Measurements from ENCODE around the gene OR2AG1. TPM values are rescaled to one million over a fixed set of nuclear protein-coding genes. Genes with fewer than 3 reads are reported as not detected.

The OR2AG1 gene
- total and polyA plus RNA-seq, 10 donors = 0.20 to 0.26 TPM; not detected in 8

DNA sequence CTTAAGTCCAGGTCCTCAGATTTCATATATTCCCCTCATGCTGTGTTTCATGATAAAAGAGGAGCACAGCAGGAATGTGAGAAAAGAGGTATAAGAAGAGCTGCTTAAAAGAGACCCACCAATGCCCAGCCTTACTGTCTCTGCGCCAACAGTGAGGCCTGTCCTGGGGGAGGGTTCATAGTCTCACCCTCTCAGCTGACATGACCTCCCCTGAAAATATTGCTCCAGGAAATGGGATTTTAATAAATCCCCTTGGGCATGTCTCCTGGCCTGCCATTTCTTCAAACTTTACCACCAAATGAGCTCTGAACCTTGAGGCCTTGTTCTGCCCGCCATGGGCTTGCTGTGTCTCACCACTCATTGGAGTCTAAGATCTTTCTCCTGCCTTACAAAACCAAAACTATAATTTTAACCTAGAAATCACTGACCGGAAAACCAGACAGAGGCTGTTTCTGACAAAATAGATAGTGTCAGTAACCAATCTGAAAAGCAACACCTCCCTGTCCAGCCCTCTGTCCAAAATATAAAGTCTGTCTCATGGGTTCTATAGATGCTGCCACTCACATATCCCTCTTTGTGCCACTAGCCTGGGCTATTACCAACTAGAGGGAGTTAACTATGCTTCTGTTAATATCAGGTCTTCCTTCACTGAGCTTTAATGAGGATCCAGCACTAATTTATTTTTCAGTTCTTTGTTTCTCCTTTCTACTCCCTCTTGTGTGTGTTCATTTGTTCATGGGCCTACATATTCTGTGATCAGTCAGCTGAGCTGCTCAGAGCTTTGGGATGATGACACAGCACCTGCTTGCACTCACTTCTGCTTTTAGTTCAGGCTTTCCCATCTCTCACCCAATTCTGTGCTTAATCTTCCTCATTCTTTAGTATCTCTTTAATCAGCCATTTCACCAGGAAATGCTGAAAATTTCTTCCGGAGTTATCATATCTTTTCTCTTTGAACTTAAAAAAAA is 10.6 kb upstream of the OR2AG1 start, which contains the start of gene OR2AG2:
TSS of gene OR2AG2 (minus strand) at position 51 of the 968 bp plus-strand sequence. CDS start 3,019 bp downstream, outside the sequence.
- Histone ChIP-seq H3K27ac (peak within 1 kb of the TSS in 4 of 8 donors; percentile 21 to 70 (median 60)), H3K4me1 (peaks cover 0 to 11% (median 4%) of the 10 kb centered on the region in 6 donors), H3K36me3 (no peaks in the 10 kb centered on the region), H3K9me3 (no peaks in the 10 kb centered on the region), H3K4me3 (no peak within 1 kb of the TSS), H3K27me3 (replicated peaks in 1 of 7) (no peaks in the 10 kb centered on the region)
- WGBS, 5 donors = 53 to 74% (median 54%) methylated on average over 3 to 4 of the region's 4 CpGs
- no peak for DNase-seq
- intact Hi-C loops (cut with DNase I; ENCODE audit: low total_unique reads) = no loop called here
- no peak for TF ChIP-seq POLR2AphosphoS5 (IDR thresholded peaks at IDR 0.05)
- no peak for TF ChIP-seq CTCF (IDR thresholded peaks at IDR 0.05 in 8 of 11, conservative IDR thresholded peaks at IDR 0.05 in 3 of 11)
- TF ChIP-seq POLR2A (IDR thresholded peaks at IDR 0.05) = no peak

- no peak for TF ChIP-seq POLR2A (IDR thresholded peaks at IDR 0.05)
- no peak for TF ChIP-seq CTCF (IDR thresholded peaks at IDR 0.05 in 8 of 11, conservative IDR thresholded peaks at IDR 0.05 in 3 of 11)
- H3K9me3 ChIP-seq = no peaks in the 10 kb centered on the region
- no peaks in the 10 kb centered on the region for H3K36me3 ChIP-seq
- H3K4me1 ChIP-seq = no peaks in the 10 kb centered on the region
- no peak overlapping the region for H3K4me3 ChIP-seq
- intact Hi-C loops (cut with DNase I; ENCODE audit: low total_unique reads) = no loop called here
- H3K27ac ChIP-seq = no peak overlapping the region
- no peak for DNase-seq
- no peaks in the 10 kb centered on the region for H3K27me3 ChIP-seq (replicated peaks in 1 of 7)
Observed at GRCh38 chr11:6778518-6778917, 4.3 kb upstream of the OR2AG1 start.

GRCh38 chr11:6780829-6781228 is 2.0 kb upstream of the OR2AG1 start:
- TF ChIP-seq POLR2AphosphoS5 (IDR thresholded peaks at IDR 0.05) (no peak), POLR2A (IDR thresholded peaks at IDR 0.05) (no peak), CTCF (IDR thresholded peaks at IDR 0.05 in 8 of 11, conservative IDR thresholded peaks at IDR 0.05 in 3 of 11) (no peak)
- H3K4me1 ChIP-seq = no peaks in the 10 kb centered on the region
- intact Hi-C loops (cut with DNase I; ENCODE audit: low total_unique reads) = no loop called here
- DNase-seq = no peak
- no peaks in the 10 kb centered on the region for H3K36me3 ChIP-seq
- H3K27ac ChIP-seq = no peak overlapping the region
- no peaks in the 10 kb centered on the region for H3K9me3 ChIP-seq
- H3K27me3 ChIP-seq (replicated peaks in 1 of 7) = no peaks in the 10 kb centered on the region
- no peak overlapping the region for H3K4me3 ChIP-seq

- intact Hi-C loops (cut with DNase I; ENCODE audit: low total_unique reads) = no loop called here
- Histone ChIP-seq H3K36me3 (no peaks in the 10 kb centered on the region), H3K9me3 (no peaks in the 10 kb centered on the region), H3K4me1 (no peaks in the 10 kb centered on the region), H3K27me3 (replicated peaks in 1 of 7) (no peaks in the 10 kb centered on the region), H3K27ac (no peak overlapping the region), H3K4me3 (no peak overlapping the region)
- DNase-seq = no peak
- 62 to 76% (median 74%) methylated on average over 2 of the region's 2 CpGs for WGBS, 5 donors
- no peak for TF ChIP-seq CTCF (IDR thresholded peaks at IDR 0.05 in 8 of 11, conservative IDR thresholded peaks at IDR 0.05 in 3 of 11)
- TF ChIP-seq POLR2A (IDR thresholded peaks at IDR 0.05) = no peak
- no peak for TF ChIP-seq POLR2AphosphoS5 (IDR thresholded peaks at IDR 0.05)
Observed at GRCh38 chr11:6790546-6790945, 7.7 kb downstream of the OR2AG1 start.
